HL-60 (cell line): ENCODE measurements around the gene HRH3.

Source experiments
- POLR2AphosphoS5 ChIP-seq: IDR thresholded peaks from 2 replicates; pipeline ENCODE4 v1.6.1; 2012; ENCODE audit warnings: low read depth
- SPI1 ChIP-seq: IDR thresholded peaks from 2 replicates; pipeline ENCODE4 v1.6.1; 2012; ENCODE audit warnings: low read depth, mild to moderate bottlenecking, borderline replicate concordance
- TF ChIP-seq, protein P1 (sequence below): IDR thresholded peaks from 2 replicates; pipeline ENCODE4 v1.6.1; 2012; ENCODE audit warnings: low read depth; ENCODE audit not compliant: insufficient replicate concordance
- TF ChIP-seq, protein P2 (sequence below): IDR thresholded peaks from one replicate; pipeline ENCODE4 v1.5.1; 2011; ENCODE audit warnings: low read length, control low read depth, inconsistent platforms; ENCODE audit not compliant: insufficient read depth

DNA sequence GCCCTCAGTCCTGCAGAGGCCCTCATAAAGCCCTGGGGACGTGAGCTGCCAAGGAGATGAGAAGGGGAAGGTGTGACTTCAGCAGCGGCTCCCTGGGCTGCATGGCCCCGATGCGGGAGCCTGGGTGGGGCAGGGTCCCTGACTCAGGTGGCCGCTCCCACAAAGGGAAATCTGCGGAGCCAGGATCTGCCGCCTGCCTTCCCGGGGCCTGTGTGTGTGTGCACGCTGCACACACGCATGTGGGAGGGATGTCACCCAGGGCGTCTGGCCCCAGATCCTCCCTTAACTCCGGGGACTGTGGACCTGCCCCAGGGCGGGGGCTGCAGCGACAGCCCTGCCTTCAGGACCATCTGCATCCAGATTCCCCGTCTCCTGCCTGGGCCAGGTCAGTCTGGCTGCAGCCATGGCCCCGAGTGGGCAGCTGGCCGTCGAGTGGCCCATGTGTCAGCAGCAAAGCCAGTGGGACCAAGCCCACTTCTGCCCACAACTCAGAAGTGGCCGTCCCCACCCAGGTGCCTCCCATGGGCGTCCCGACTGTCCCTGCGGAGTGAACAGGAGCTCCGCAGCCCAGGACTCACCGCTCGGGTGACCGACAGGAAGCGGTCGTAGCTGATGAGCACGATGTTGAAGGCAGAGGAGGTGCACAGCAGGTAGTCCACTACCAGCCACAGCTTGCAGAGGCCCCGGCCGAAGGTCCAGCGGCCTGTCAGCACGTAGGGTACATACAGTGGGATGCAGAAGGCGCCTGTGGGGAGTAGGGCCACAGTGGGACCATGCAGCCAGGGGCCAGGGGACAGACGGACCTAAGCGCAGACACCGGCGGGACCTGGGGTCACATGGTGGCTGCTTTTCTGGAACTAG is 1.9 kb downstream of the HRH3 start:
- TF ChIP-seq, protein P1, sequence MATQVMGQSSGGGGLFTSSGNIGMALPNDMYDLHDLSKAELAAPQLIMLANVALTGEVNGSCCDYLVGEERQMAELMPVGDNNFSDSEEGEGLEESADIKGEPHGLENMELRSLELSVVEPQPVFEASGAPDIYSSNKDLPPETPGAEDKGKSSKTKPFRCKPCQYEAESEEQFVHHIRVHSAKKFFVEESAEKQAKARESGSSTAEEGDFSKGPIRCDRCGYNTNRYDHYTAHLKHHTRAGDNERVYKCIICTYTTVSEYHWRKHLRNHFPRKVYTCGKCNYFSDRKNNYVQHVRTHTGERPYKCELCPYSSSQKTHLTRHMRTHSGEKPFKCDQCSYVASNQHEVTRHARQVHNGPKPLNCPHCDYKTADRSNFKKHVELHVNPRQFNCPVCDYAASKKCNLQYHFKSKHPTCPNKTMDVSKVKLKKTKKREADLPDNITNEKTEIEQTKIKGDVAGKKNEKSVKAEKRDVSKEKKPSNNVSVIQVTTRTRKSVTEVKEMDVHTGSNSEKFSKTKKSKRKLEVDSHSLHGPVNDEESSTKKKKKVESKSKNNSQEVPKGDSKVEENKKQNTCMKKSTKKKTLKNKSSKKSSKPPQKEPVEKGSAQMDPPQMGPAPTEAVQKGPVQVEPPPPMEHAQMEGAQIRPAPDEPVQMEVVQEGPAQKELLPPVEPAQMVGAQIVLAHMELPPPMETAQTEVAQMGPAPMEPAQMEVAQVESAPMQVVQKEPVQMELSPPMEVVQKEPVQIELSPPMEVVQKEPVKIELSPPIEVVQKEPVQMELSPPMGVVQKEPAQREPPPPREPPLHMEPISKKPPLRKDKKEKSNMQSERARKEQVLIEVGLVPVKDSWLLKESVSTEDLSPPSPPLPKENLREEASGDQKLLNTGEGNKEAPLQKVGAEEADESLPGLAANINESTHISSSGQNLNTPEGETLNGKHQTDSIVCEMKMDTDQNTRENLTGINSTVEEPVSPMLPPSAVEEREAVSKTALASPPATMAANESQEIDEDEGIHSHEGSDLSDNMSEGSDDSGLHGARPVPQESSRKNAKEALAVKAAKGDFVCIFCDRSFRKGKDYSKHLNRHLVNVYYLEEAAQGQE = no peak
- TF ChIP-seq, protein P2, sequence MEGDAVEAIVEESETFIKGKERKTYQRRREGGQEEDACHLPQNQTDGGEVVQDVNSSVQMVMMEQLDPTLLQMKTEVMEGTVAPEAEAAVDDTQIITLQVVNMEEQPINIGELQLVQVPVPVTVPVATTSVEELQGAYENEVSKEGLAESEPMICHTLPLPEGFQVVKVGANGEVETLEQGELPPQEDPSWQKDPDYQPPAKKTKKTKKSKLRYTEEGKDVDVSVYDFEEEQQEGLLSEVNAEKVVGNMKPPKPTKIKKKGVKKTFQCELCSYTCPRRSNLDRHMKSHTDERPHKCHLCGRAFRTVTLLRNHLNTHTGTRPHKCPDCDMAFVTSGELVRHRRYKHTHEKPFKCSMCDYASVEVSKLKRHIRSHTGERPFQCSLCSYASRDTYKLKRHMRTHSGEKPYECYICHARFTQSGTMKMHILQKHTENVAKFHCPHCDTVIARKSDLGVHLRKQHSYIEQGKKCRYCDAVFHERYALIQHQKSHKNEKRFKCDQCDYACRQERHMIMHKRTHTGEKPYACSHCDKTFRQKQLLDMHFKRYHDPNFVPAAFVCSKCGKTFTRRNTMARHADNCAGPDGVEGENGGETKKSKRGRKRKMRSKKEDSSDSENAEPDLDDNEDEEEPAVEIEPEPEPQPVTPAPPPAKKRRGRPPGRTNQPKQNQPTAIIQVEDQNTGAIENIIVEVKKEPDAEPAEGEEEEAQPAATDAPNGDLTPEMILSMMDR = no peak
- TF ChIP-seq POLR2AphosphoS5 = no peak
- no peak for TF ChIP-seq SPI1
